D721Med (cell line): ENCODE measurements around the gene ASIC5.

Source experiments
- DNase-seq: peaks from one replicate; pipeline ENCODE4 v3.0.0; 2011; ENCODE audit warnings: low spot score; ENCODE audit not compliant: insufficient read length
- FAIRE-seq: peaks from 2 replicates; lab custom pipeline; 2011; peaks lifted over from hg19 to GRCh38; lab: Jason Lieb, UNC
- CTCF ChIP-seq: IDR thresholded peaks from 2 replicates; pipeline ENCODE4 v1.5.1; 2012; ENCODE audit warnings: mild to moderate bottlenecking, control low read depth; ENCODE audit not compliant: insufficient read depth; ENCODE audit errors: missing control alignments

Gene ASIC5

DNA sequence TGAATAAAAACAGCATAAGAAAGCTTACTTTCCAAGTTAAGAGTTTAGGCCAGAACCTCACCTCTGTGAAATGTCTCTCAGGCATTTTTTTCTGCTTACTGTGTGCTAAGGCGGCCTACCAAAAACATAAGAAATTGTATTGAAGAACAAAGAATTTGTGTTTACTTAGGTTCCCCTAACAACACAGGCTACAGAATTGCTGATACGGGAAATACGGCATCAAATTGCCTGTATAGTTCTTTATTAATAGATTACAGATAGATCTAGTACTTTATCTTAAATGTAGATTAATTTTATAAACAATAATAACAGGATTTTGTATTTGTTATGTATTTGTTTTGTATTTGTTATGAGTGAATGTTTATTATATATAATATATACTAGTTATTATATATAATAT is 12.9 kb downstream of the ASIC5 start:
- TF ChIP-seq CTCF = no peak
- no peak for FAIRE-seq
- DNase-seq = no peak

GRCh38 chr4:155849042-155849441 is 17.0 kb downstream of the ASIC5 start:
- FAIRE-seq (no peak), DNase-seq (no peak)
- no peak for TF ChIP-seq CTCF

DNA sequence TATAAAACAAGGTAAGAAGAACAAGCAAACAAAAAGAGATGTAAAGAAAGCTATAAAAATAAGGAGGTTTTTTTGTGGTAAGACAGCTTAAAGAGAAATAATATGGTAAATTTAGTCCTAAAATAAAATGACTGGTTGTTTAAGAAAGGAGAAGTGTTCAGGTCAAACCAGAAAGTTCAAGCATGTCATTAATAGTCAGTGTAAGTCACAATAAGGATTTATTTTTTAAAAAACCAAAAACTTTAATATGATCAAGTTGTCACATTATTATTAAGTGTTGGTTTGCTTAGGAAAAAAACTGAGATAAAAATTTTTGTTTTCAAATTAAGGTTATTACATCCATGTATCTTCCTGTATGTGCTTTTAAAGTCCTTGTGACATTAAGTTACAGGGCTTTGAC is 19.1 kb downstream of the ASIC5 start:
- TF ChIP-seq CTCF = no peak
- DNase-seq = no peak
- FAIRE-seq = no peak

DNA sequence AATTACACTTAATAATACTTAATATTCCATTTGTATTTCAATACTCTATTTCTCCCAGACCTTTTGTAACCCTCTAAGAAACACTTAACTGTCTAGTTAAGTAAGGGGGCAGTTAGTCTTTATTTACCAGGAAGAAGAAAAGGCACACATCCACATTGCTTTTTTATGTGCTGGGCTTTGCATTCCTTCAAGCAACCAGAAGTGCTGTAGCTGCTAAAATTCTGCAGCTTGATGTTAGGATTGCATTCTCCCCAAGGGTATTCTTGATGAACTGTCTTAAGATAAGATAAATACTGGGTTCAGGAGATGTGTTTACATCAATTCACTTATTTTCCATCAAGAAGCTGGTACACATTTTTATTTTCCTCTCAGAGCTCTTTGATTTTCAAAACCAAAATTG is 24.0 kb downstream of the ASIC5 start:
- DNase-seq (no peak), FAIRE-seq (no peak)
- TF ChIP-seq CTCF = no peak

GRCh38 chr4:155837203-155837796 is 28.8 kb downstream of the ASIC5 start:
- DNase-seq (no peak), FAIRE-seq (no peak)
- TF ChIP-seq CTCF = no peak

- no peak for TF ChIP-seq CTCF
- FAIRE-seq = no peak
These were observed 33.4 kb downstream of the ASIC5 start for GRCh38 chr4:155832664-155833063.

GRCh38 chr4:155828628-155829027 is 37.4 kb downstream of the ASIC5 start:
- DNase-seq (no peak), FAIRE-seq (no peak)
- TF ChIP-seq CTCF = no peak

More at GRCh38 chr4:155832664-155833063, 33.4 kb downstream of the ASIC5 start:
- no peak for DNase-seq
